Prostate gland (tissue), 2 donors: ENCODE measurements around the gene ADIG. TPM values are rescaled to one million over a fixed set of nuclear protein-coding genes. Genes with fewer than 3 reads are reported as not detected.

ENCODE experiments used
- DNase-seq: peaks from one replicate; pipeline ENCODE4 v3.0.0-alpha.2; 2019; ENCODE audit warnings: low spot score
- H3K27ac ChIP-seq, 2 donors: fragments of 200-600 bp; sonication (generic); 2 replicates each; pipeline ENCODE4 v1.5.1; 2017 to 2019
- H3K27me3 ChIP-seq: fragments of 200-600 bp; sonication (generic); replicated peaks from 2 replicates; pipeline ENCODE4 v1.5.1; 2019; ENCODE audit not compliant: insufficient read depth
- H3K36me3 ChIP-seq, 2 donors: fragments of 200-600 bp; sonication (generic); 1 replicate in 1 of 2; 2 replicates in 1 of 2; pipeline versions ENCODE4 v1.5.1 to v1.8.1; 2017 to 2019
- H3K4me1 ChIP-seq: fragments of 200-600 bp; sonication (generic); replicated peaks from 2 replicates; pipeline ENCODE4 v1.5.1; 2019
- H3K4me3 ChIP-seq, 2 donors: fragments of 200-600 bp; sonication (generic); 2 replicates each; pipeline ENCODE4 v1.5.1; 2017 to 2019
- H3K9me3 ChIP-seq: fragments of 200-600 bp; sonication (generic); 2 replicates; pipeline ENCODE4 v1.5.1; 2017
- POLR2A ChIP-seq: fragments of 450-650 bp; IDR thresholded peaks from one replicate; pipeline ENCODE4 v1.6.1; 2016; ENCODE audit warnings: antibody characterized with exemption, mild to moderate bottlenecking
- POLR2AphosphoS5 ChIP-seq: sonication (generic); formaldehyde crosslinking; IDR thresholded peaks from one replicate; pipeline ENCODE4 v1.6.1; 2017; ENCODE audit warnings: antibody characterized with exemption
- WGBS: methylation state at CpG from one replicate; pipeline ENCODE4 v1.1.5; 2018; 5-methylcytosine and 5-hydroxymethylcytosine counted together
- intact Hi-C: fragments of 100-400 bp; cut with DNase I; formaldehyde crosslinking; loops from one replicate; pipeline ENCODE4 v1.14.2; 2022
- total RNA-seq, 2 donors: library from RNA; depleted of rRNA; stranded (reverse); fragments of >200 nt; gene quantifications; one replicate each; pipeline ENCODE4 v1.1.0, GENCODE V29; 2016
- TF ChIP-seq, protein P1 (sequence below), 4 experiments: fragments of 200-600 bp in 2 of 4; fragments of 450-650 bp in 2 of 4; sonication (generic) in 2 of 4; IDR thresholded peaks; 1 replicate in 3 of 4; 2 replicates in 1 of 4; pipeline ENCODE4 v1.5.1; 2016 to 2019; ENCODE audit warnings: antibody characterized with exemption in 4 of 4, mild to moderate bottlenecking in 2 of 4, moderate library complexity in 2 of 4

ADIG gene
- total RNA-seq, 2 donors from 2014 or later: not detected

DNA sequence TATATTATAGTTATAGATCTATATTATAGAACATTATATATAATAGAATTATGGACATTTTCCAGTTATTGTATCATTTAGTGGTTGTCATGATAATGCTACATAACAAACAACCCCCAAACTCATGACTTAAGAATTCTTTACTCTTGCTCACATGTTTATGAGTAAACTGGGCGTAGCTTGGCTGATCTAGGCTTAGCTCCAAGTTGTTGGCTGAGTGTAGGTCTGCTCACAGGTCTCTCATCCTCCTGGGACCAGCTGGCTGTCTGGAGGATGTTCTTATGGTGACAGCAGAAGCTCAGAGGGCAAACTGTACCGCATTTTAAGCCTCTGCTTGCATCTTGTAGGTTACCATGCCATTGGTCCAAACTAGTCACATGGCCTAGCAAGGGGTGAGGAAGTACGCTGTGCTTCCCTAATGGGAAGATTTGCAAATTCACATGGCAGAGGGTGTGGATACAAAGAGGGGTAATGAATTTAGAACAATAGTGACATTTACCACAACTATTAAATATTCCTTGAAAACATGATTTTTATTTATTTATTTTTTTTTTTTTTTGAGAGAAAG, 54.8 kb downstream of the ADIG start:
- H3K27ac ChIP-seq: no peak overlapping the region
- TF ChIP-seq POLR2A (no peak), POLR2AphosphoS5 (no peak)
- TF ChIP-seq, protein P1, sequence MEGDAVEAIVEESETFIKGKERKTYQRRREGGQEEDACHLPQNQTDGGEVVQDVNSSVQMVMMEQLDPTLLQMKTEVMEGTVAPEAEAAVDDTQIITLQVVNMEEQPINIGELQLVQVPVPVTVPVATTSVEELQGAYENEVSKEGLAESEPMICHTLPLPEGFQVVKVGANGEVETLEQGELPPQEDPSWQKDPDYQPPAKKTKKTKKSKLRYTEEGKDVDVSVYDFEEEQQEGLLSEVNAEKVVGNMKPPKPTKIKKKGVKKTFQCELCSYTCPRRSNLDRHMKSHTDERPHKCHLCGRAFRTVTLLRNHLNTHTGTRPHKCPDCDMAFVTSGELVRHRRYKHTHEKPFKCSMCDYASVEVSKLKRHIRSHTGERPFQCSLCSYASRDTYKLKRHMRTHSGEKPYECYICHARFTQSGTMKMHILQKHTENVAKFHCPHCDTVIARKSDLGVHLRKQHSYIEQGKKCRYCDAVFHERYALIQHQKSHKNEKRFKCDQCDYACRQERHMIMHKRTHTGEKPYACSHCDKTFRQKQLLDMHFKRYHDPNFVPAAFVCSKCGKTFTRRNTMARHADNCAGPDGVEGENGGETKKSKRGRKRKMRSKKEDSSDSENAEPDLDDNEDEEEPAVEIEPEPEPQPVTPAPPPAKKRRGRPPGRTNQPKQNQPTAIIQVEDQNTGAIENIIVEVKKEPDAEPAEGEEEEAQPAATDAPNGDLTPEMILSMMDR (IDR thresholded peaks at IDR 0.05): no peak
- WGBS: 56% methylated on average over 3 of the region's 3 CpGs
- no peaks in the 10 kb centered on the region for H3K36me3 ChIP-seq
- no peaks in the 10 kb centered on the region for H3K27me3 ChIP-seq
- DNase-seq: no peak
- intact Hi-C loops: no loop called here
- H3K4me3 ChIP-seq: no peak overlapping the region
- H3K4me1 ChIP-seq: no peaks in the 10 kb centered on the region
- H3K9me3 ChIP-seq: no peaks in the 10 kb centered on the region

Other genes starting within 250 kb of the ADIG start
- 1 to 10 TPM in 1 of 2 donors, not detected in 1; 1.1 TPM for gene LBP, start 234.7 kb upstream of the ADIG start, total RNA-seq
- 10 to 100 TPM; 21.8 to 28.2 TPM for gene SNHG17, start 145.9 kb upstream of the ADIG start, total RNA-seq
- 10 to 100 TPM; 45.6 to 50.6 TPM for gene RALGAPB, start 108.4 kb upstream of the ADIG start, total RNA-seq
- gene ARHGAP40, start 20.6 kb downstream of the ADIG start, total RNA-seq: 1 to 10 TPM in 1 of 2 donors, under 1 TPM in 1; 0.85 to 4.5 TPM
- gene SLC32A1, start 143.3 kb downstream of the ADIG start, total RNA-seq: not detected
- 10 to 100 TPM in 1 of 2 donors, 1 to 10 TPM in 1; 6.4 to 18.1 TPM for gene ACTR5, start 167.3 kb downstream of the ADIG start, total RNA-seq
- gene PPP1R16B, start 224.5 kb downstream of the ADIG start, total RNA-seq: 1 to 10 TPM; 1.3 to 1.9 TPM